ENCODE measurements around the gene ATAD3B. TPM values are rescaled to one million over a fixed set of nuclear protein-coding genes. Genes with fewer than 3 reads are reported as not detected.

Gene ATAD3B
- polyA plus RNA-seq, 4 donors = 17.4 to 34.5 (median 19.4) TPM

- Histone ChIP-seq H3K4me3 (ENCODE audit: low read depth in 1 of 3, low read length in 3 of 3) (peak overlapping the region in 1 of 3 donors; percentile 39), H3K27me3 (ENCODE audit: control insufficient read depth in 3 of 3, insufficient read depth in 3 of 3, low read length in 3 of 3) (peaks cover 0 to 6% (median 0%) of the 10 kb centered on the region in 3 donors), H3K4me1 (ENCODE audit: control insufficient read depth in 3 of 3, insufficient read depth in 2 of 3, low read depth in 1 of 3, low read length in 2 of 3) (peaks cover 0 to 72% (median 6%) of the 10 kb centered on the region in 3 donors), H3K36me3 (ENCODE audit: control insufficient read depth in 3 of 3, insufficient read depth in 2 of 3, low read depth in 1 of 3, low read length in 3 of 3) (no peaks in the 10 kb centered on the region), H3K27ac (ENCODE audit: low read depth in 1 of 3, low read length in 2 of 3) (peak overlapping the region in 2 of 3 donors; percentile 91 to 96), H3K9me3 (ENCODE audit: control insufficient read depth in 2 of 2, insufficient read depth in 1 of 2, low read depth in 1 of 2, low read length in 1 of 2) (peaks cover 0 to 2% of the 10 kb centered on the region in 2 donors)
- FAIRE-seq (no peak), DNase-seq (peak in 1 of 2 donors; percentile 89)
- 52 to 63% (median 59%) methylated on average over 15 to 18 of the region's 18 CpGs for WGBS, 3 donors
These were observed 40.3 kb upstream of the ATAD3B start for GRCh38 chr1:1430992-1431844.

GRCh38 chr1:1431845-1432273 lies 39.7 kb upstream of the ATAD3B start:
- peak in 1 of 2 donors; percentile 88 for DNase-seq
- Histone ChIP-seq H3K9me3 (ENCODE audit: control insufficient read depth in 2 of 2, insufficient read depth in 1 of 2, low read depth in 1 of 2, low read length in 1 of 2) (peaks cover 0 to 2% of the 10 kb centered on the region in 2 donors), H3K27me3 (ENCODE audit: control insufficient read depth in 3 of 3, insufficient read depth in 3 of 3, low read length in 3 of 3) (peaks cover 0 to 2% (median 0%) of the 10 kb centered on the region in 3 donors), H3K27ac (ENCODE audit: low read depth in 1 of 3, low read length in 2 of 3) (peak overlapping the region in 2 of 3 donors; percentile 91 to 96), H3K36me3 (ENCODE audit: control insufficient read depth in 3 of 3, insufficient read depth in 2 of 3, low read depth in 1 of 3, low read length in 3 of 3) (peaks cover 0 to 3% (median 0%) of the 10 kb centered on the region in 3 donors), H3K4me3 (ENCODE audit: low read depth in 1 of 3, low read length in 3 of 3) (peak overlapping the region in 1 of 3 donors; percentile 25), H3K4me1 (ENCODE audit: control insufficient read depth in 3 of 3, insufficient read depth in 2 of 3, low read depth in 1 of 3, low read length in 2 of 3) (peaks cover 0 to 73% (median 6%) of the 10 kb centered on the region in 3 donors)
- WGBS, 3 donors = 41 to 43% (median 42%) methylated on average over 5 of the region's 5 CpGs
- no peak for FAIRE-seq

DNA sequence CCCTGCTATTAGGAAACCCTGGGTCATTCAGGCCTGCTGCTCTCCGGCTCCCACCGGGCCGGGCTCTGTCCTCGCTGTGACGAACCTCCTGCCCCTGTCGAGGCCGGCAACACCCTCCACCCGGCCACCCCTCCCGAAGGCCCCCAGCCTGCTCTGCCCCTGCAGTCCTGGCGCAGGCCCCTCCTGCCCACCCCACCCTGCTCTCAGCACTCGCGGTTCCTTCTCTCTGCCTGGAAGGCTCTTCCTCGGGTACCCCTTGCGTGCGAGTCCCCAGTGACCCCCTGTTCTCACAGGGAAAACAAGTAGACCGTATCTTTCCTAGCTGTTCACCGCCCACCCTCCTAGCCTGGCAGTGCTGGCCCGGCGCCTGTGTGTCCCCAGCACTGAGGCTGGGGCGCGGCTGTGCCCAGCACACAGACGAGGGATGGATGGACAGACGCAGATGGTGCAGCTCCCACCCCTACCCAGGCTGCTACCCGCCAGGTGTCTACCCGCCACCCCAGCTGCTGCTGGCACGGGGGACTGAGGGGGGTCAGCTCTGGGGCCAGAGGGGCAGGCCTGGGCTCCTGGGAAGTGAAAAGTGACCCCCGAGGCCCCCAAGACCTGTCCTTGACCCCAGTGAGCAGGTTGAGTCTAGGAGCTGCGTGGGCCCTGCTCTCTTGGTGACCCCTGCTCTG lies 39.2 kb upstream of the ATAD3B start:
- Histone ChIP-seq H3K27ac (ENCODE audit: low read depth in 1 of 3, low read length in 2 of 3) (peak overlapping the region in 2 of 3 donors; percentile 91 to 96), H3K9me3 (ENCODE audit: control insufficient read depth in 2 of 2, insufficient read depth in 1 of 2, low read depth in 1 of 2, low read length in 1 of 2) (peaks cover 0 to 2% of the 10 kb centered on the region in 2 donors), H3K36me3 (ENCODE audit: control insufficient read depth in 3 of 3, insufficient read depth in 2 of 3, low read depth in 1 of 3, low read length in 3 of 3) (peaks cover 0 to 9% (median 0%) of the 10 kb centered on the region in 3 donors), H3K4me3 (ENCODE audit: low read depth in 1 of 3, low read length in 3 of 3) (no peak overlapping the region), H3K27me3 (ENCODE audit: control insufficient read depth in 3 of 3, insufficient read depth in 3 of 3, low read length in 3 of 3) (no peaks in the 10 kb centered on the region), H3K4me1 (ENCODE audit: control insufficient read depth in 3 of 3, insufficient read depth in 2 of 3, low read depth in 1 of 3, low read length in 2 of 3) (peaks cover 0 to 78% (median 6%) of the 10 kb centered on the region in 3 donors)
- WGBS, 3 donors = 64 to 76% (median 71%) methylated on average over 28 of the region's 28 CpGs
- DNase-seq = no peak
- no peak for FAIRE-seq

DNA sequence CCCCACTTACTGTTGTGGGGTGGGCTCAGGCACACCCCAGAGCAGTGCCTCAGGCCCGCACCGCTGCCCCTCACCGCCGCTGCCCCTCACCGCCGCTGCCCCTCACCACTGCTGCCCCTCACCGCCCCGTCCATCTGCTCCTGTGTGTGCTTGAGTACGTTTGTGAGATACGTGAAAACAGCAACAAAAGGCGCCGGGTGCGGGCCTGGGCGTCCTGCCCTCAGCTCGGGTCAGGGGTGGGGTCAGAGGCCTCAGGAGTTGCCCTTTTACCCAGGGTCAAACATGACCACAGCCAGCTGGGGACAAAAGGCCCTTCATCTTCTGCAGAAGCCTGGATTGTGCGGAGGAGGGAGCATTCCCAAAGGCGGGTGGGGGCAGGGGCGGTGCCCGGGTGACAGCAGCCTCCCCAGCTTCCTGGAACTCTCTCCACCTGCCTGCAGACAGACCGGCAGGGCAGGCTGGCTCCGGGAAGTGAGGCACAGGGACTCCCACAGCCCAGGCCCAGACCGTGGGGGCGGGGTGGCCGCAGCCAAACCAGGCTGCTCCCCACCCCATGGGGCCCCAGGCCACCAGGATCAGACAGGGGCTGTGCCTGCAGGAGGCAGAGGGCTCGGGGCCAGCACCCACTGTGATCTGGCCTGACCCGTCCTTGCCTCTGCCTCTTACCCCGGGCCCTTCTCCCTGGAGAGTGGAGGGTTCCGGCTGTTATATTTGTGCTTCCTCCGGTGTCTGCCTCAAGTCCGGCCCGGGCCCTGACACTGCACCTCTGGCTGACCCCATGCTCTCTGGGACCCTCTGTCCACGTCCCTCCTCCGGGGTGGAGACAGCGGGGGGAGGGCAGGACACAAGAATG lies 38.4 kb upstream of the ATAD3B start:
- H3K27me3 ChIP-seq (ENCODE audit: control insufficient read depth in 3 of 3, insufficient read depth in 3 of 3, low read length in 3 of 3) = no peaks in the 10 kb centered on the region
- peaks cover 0 to 14% (median 0%) of the 10 kb centered on the region in 3 donors for H3K36me3 ChIP-seq (ENCODE audit: control insufficient read depth in 3 of 3, insufficient read depth in 2 of 3, low read depth in 1 of 3, low read length in 3 of 3)
- peaks cover 0 to 84% (median 6%) of the 10 kb centered on the region in 3 donors for H3K4me1 ChIP-seq (ENCODE audit: control insufficient read depth in 3 of 3, insufficient read depth in 2 of 3, low read depth in 1 of 3, low read length in 2 of 3)
- peaks cover 0 to 2% of the 10 kb centered on the region in 2 donors for H3K9me3 ChIP-seq (ENCODE audit: control insufficient read depth in 2 of 2, insufficient read depth in 1 of 2, low read depth in 1 of 2, low read length in 1 of 2)
- no peak overlapping the region for H3K4me3 ChIP-seq (ENCODE audit: low read depth in 1 of 3, low read length in 3 of 3)
- DNase-seq = peak; percentile 81 to 94
- FAIRE-seq = no peak
- 24 to 52% (median 36%) methylated on average over 29 to 34 of the region's 34 CpGs for WGBS, 3 donors
- H3K27ac ChIP-seq (ENCODE audit: low read depth in 1 of 3, low read length in 2 of 3) = peak overlapping the region in 2 of 3 donors; percentile 91 to 96

- 24 to 39% (median 35%) methylated on average over 8 to 12 of the region's 12 CpGs for WGBS, 3 donors
- peaks cover 0 to 88% (median 6%) of the 10 kb centered on the region in 3 donors for H3K4me1 ChIP-seq (ENCODE audit: control insufficient read depth in 3 of 3, insufficient read depth in 2 of 3, low read depth in 1 of 3, low read length in 2 of 3)
- H3K9me3 ChIP-seq (ENCODE audit: control insufficient read depth in 2 of 2, insufficient read depth in 1 of 2, low read depth in 1 of 2, low read length in 1 of 2) = no peaks in the 10 kb centered on the region
- no peak overlapping the region for H3K4me3 ChIP-seq (ENCODE audit: low read depth in 1 of 3, low read length in 3 of 3)
- H3K36me3 ChIP-seq (ENCODE audit: control insufficient read depth in 3 of 3, insufficient read depth in 2 of 3, low read depth in 1 of 3, low read length in 3 of 3) = peaks cover 0 to 19% (median 0%) of the 10 kb centered on the region in 3 donors
- no peaks in the 10 kb centered on the region for H3K27me3 ChIP-seq (ENCODE audit: control insufficient read depth in 3 of 3, insufficient read depth in 3 of 3, low read length in 3 of 3)
- H3K27ac ChIP-seq (ENCODE audit: low read depth in 1 of 3, low read length in 2 of 3) = peak overlapping the region in 2 of 3 donors; percentile 91 to 96
- DNase-seq (peak in 1 of 2 donors; percentile 51), FAIRE-seq (no peak)
These were observed 37.8 kb upstream of the ATAD3B start for GRCh38 chr1:1433804-1434130.

DNA sequence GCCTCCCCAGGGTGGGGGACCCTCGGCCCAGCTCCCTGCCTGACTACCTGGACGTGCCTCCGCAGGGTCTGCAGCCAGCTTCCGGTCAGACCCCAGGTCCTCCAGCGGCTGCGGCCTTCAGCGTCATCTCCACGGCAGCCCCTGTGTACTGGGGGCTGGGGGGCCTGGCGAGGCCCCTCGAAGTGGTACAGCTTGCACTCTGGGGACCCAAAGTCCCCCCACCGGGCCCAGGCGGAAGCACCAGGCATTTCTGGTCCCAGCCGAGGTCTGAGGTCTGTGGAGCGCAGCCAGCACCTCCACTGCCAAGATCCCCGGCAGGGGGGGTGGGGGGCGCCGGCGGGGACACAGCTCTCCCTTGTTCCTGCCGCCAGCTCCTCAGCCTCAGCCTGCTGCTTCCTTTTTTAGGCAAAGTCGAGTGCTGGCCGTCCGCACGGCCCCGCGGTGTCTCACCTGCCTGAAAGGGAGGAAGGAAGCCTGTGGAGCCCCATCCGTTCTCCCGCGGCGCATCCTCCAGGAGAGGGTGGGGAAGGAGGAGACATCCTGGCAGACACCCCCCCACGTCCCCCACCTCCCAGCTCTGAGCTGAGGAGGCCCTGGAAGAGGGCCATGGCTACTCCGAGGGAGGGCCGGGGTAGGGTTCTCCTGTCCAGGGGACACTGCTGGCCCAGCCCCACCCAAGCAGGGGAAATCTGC lies 37.3 kb upstream of the ATAD3B start:
- peaks cover 0 to 88% (median 6%) of the 10 kb centered on the region in 3 donors for H3K4me1 ChIP-seq (ENCODE audit: control insufficient read depth in 3 of 3, insufficient read depth in 2 of 3, low read depth in 1 of 3, low read length in 2 of 3)
- peak overlapping the region in 2 of 3 donors; percentile 91 to 96 for H3K27ac ChIP-seq (ENCODE audit: low read depth in 1 of 3, low read length in 2 of 3)
- WGBS, 3 donors = 31 to 56% (median 49%) methylated on average over 26 to 32 of the region's 32 CpGs
- peak in 1 of 2 donors; percentile 42 for DNase-seq
- FAIRE-seq = no peak
- no peak overlapping the region for H3K4me3 ChIP-seq (ENCODE audit: low read depth in 1 of 3, low read length in 3 of 3)
- peaks cover 0 to 23% (median 0%) of the 10 kb centered on the region in 3 donors for H3K36me3 ChIP-seq (ENCODE audit: control insufficient read depth in 3 of 3, insufficient read depth in 2 of 3, low read depth in 1 of 3, low read length in 3 of 3)
- no peaks in the 10 kb centered on the region for H3K9me3 ChIP-seq (ENCODE audit: control insufficient read depth in 2 of 2, insufficient read depth in 1 of 2, low read depth in 1 of 2, low read length in 1 of 2)
- no peaks in the 10 kb centered on the region for H3K27me3 ChIP-seq (ENCODE audit: control insufficient read depth in 3 of 3, insufficient read depth in 3 of 3, low read length in 3 of 3)

DNA sequence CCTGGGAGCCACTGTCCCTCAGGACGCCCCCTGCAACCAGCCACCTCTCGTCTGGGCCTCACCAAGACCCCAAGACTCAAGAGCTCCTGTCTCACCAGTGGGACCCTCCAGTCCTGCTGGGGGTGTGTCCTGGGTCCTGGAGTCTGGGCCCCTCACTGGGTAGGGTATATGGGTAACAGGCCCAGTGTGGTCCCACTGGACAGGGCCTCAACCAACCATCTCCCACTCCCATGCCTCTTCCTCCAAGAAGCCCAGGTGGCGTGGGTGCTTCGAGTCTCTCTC lies 36.8 kb upstream of the ATAD3B start:
- 64 to 96% (median 74%) methylated on average over 4 of the region's 4 CpGs for WGBS, 3 donors
- FAIRE-seq (no peak), DNase-seq (no peak)
- Histone ChIP-seq H3K9me3 (ENCODE audit: control insufficient read depth in 2 of 2, insufficient read depth in 1 of 2, low read depth in 1 of 2, low read length in 1 of 2) (no peaks in the 10 kb centered on the region), H3K27me3 (ENCODE audit: control insufficient read depth in 3 of 3, insufficient read depth in 3 of 3, low read length in 3 of 3) (no peaks in the 10 kb centered on the region), H3K36me3 (ENCODE audit: control insufficient read depth in 3 of 3, insufficient read depth in 2 of 3, low read depth in 1 of 3, low read length in 3 of 3) (peaks cover 0 to 23% (median 0%) of the 10 kb centered on the region in 3 donors), H3K4me3 (ENCODE audit: low read depth in 1 of 3, low read length in 3 of 3) (no peak overlapping the region), H3K27ac (ENCODE audit: low read depth in 1 of 3, low read length in 2 of 3) (peak overlapping the region in 2 of 3 donors; percentile 91 to 96), H3K4me1 (ENCODE audit: control insufficient read depth in 3 of 3, insufficient read depth in 2 of 3, low read depth in 1 of 3, low read length in 2 of 3) (peaks cover 0 to 84% (median 6%) of the 10 kb centered on the region in 3 donors)
